ENCODE data around the gene SLC6A6.

The SLC6A6 gene

GRCh38 chr3:14418296-14419250 lies 16.2 kb downstream of the SLC6A6 start:
- DNase-seq (ENCODE audit: low read depth in 2 of 2) = no peak

- no peak for DNase-seq (ENCODE audit: low read depth in 2 of 2)
These were observed 19.9 kb downstream of the SLC6A6 start for GRCh38 chr3:14422016-14422963.

- no peak for DNase-seq (ENCODE audit: low read depth in 2 of 2)
These were observed 20.9 kb downstream of the SLC6A6 start for GRCh38 chr3:14423197-14423743.

GRCh38 chr3:14423963-14424362 lies 21.6 kb downstream of the SLC6A6 start:
- no peak for DNase-seq (ENCODE audit: low read depth in 2 of 2)

GRCh38 chr3:14424711-14425580 lies 22.5 kb downstream of the SLC6A6 start:
- DNase-seq (ENCODE audit: low read depth in 2 of 2) = no peak

GRCh38 chr3:14425581-14426304 lies 23.3 kb downstream of the SLC6A6 start:
- DNase-seq (ENCODE audit: low read depth in 2 of 2) = no peak

GRCh38 chr3:14426305-14426620 lies 23.9 kb downstream of the SLC6A6 start:
- DNase-seq (ENCODE audit: low read depth in 2 of 2) = no peak

GRCh38 chr3:14428087-14429033 lies 26.0 kb downstream of the SLC6A6 start:
- peak in 1 of 2 experiments; percentile 16 for DNase-seq (ENCODE audit: low read depth in 2 of 2)

GRCh38 chr3:14429237-14429636 lies 26.8 kb downstream of the SLC6A6 start:
- DNase-seq (ENCODE audit: low read depth in 2 of 2) = no peak

GRCh38 chr3:14429640-14430039 lies 27.2 kb downstream of the SLC6A6 start:
- no peak for DNase-seq (ENCODE audit: low read depth in 2 of 2)

- DNase-seq (ENCODE audit: low read depth in 2 of 2) = no peak
These were observed 27.6 kb downstream of the SLC6A6 start for GRCh38 chr3:14430053-14430452.

GRCh38 chr3:14430706-14431451 lies 28.5 kb downstream of the SLC6A6 start:
- no peak for DNase-seq (ENCODE audit: low read depth in 2 of 2)

GRCh38 chr3:14431452-14431916 lies 29.1 kb downstream of the SLC6A6 start:
- DNase-seq (ENCODE audit: low read depth in 2 of 2) = no peak

GRCh38 chr3:14431917-14432834 lies 29.8 kb downstream of the SLC6A6 start:
- peak; percentile 86 to 96 for DNase-seq (ENCODE audit: low read depth in 2 of 2)

- DNase-seq (ENCODE audit: low read depth in 2 of 2) = no peak
These were observed 30.7 kb downstream of the SLC6A6 start for GRCh38 chr3:14433106-14433505.

- DNase-seq (ENCODE audit: low read depth in 2 of 2) = no peak
These were observed 31.7 kb downstream of the SLC6A6 start for GRCh38 chr3:14434126-14434497.

- no peak for DNase-seq (ENCODE audit: low read depth in 2 of 2)
These were observed 32.2 kb downstream of the SLC6A6 start for GRCh38 chr3:14434498-14435151.
